Measurements from ENCODE around the gene KLHL35. TPM values are rescaled to one million over a fixed set of nuclear protein-coding genes. Genes with fewer than 3 reads are reported as not detected.

Gene KLHL35
- total RNA-seq, 1 experiment from 2014 or later = 0.83 TPM

DNA sequence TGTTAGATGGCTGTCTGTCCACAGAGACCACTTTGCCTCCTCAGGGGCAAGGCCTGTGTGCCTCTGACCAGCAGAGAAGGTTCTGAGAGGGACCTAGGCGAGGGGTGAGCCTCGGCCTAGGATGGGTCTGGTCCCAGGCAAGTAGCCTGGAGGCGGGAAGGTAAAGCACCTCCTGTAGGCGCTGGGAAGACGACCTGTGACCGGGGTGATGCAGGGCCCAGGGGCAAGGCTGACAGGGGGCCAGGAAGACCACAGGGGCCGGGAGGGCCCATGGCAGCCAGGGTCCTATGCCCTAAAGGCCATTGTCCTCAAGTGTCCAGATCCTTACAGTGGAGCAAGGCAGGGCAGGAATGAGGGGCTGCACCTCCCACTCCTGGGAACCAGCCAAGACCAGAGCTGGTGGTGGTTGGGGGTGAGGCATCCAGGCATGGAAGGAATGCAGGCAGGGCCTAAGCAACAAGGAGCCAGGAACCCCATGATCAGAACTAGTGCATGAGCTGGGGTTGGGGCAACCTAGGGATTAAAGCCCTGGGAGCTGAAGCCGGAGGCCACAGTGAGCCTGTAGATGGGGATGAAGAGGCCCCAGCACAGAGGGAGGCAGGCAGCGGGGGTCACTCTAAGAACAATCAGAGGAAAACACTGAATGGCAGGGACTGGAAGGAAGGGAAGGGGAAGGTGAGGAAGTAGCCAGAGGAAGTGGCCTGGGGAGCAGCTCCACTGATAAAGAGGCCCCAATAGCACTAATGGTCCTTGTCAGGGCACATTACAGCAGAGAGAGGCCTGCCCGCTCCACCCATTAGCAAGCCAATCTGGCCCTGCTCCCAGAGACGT lies 32.9 kb upstream of the KLHL35 start:
- Histone ChIP-seq H2BK15ac (ENCODE audit: low read depth, low read length) (no peak overlapping the region), H3K27ac (ENCODE audit: insufficient read length, low read depth, low read length) (no peak overlapping the region), H3K79me2 (ENCODE audit: insufficient read depth, low read length) (no peaks in the 10 kb centered on the region), H4K5ac (ENCODE audit: insufficient read length, low read depth, low read length) (no peak overlapping the region), H3K18ac (ENCODE audit: insufficient read length, low read depth, low read length) (no peak overlapping the region), H3K23ac (ENCODE audit: insufficient read length, low read depth, low read length) (no peak overlapping the region), H2BK20ac (ENCODE audit: low read depth, low read length, poor library complexity, severe bottlenecking) (no peak overlapping the region), H2BK5ac (ENCODE audit: insufficient read length, low read length) (no peak overlapping the region), H2BK12ac (ENCODE audit: insufficient read length, low read depth, low read length) (no peak overlapping the region), H3K9ac (ENCODE audit: extremely low read depth, insufficient read length, low read length) (no peak overlapping the region), H4K91ac (ENCODE audit: insufficient read length, low read depth, low read length) (no peak overlapping the region), H2BK120ac (ENCODE audit: low read depth, low read length, poor library complexity, severe bottlenecking) (no peak overlapping the region), H3T11ph (ENCODE audit: low read length) (no peak overlapping the region), H3K79me1 (ENCODE audit: insufficient read depth, low read depth, low read length, poor library complexity, severe bottlenecking) (no peaks in the 10 kb centered on the region), H3K4me1 (ENCODE audit: insufficient read depth, low read length) (no peaks in the 10 kb centered on the region; the same call in 1 of the 2 replicates), H4K8ac (replicated peaks; ENCODE audit: insufficient read length, low read depth, low read length) (no peak overlapping the region), H3K27me3 (ENCODE audit: insufficient read depth, low read length) (no peaks in the 10 kb centered on the region), H3K14ac (ENCODE audit: insufficient read depth, low read length) (no peak overlapping the region), H3K4me2 (ENCODE audit: insufficient read depth, insufficient read length, low read length) (no peak overlapping the region), H4K20me1 (ENCODE audit: control insufficient read depth, insufficient read depth, insufficient read length) (no peaks in the 10 kb centered on the region), H2AK5ac (ENCODE audit: insufficient read length, low read length) (no peak overlapping the region), H3K23me2 (ENCODE audit: insufficient read length, low read depth, low read length, poor library complexity, severe bottlenecking) (no peaks in the 10 kb centered on the region), H3K56ac (ENCODE audit: insufficient read length, low read depth, low read length) (no peak overlapping the region), H2AFZ (ENCODE audit: low read length) (no peak overlapping the region), H3K4ac (ENCODE audit: low read depth, low read length) (no peak overlapping the region), H3K9me3 (ENCODE audit: control insufficient read depth, low read depth, low read length) (no peaks in the 10 kb centered on the region)
- peaks cover 52 to 57% of the 10 kb centered on the region in 2 experiments for H3K4me1 Mint-ChIP-seq
- peak overlapping the region in 2 of 3 experiments; percentile 86 to 87; a peak in 5 of 7 replicates for H3K27ac Mint-ChIP-seq
- no peak overlapping the region for H3K4me3 Mint-ChIP-seq
- no peaks in the 10 kb centered on the region for H3K9me3 Mint-ChIP-seq
- WGBS (ENCODE audit: extremely low coverage, insufficient read length, low lambda C conversion rate) = no CpG with 5 or more reads among the region's 11 CpGs
- no peak for DNase-seq
- TF ChIP-seq, protein P1, sequence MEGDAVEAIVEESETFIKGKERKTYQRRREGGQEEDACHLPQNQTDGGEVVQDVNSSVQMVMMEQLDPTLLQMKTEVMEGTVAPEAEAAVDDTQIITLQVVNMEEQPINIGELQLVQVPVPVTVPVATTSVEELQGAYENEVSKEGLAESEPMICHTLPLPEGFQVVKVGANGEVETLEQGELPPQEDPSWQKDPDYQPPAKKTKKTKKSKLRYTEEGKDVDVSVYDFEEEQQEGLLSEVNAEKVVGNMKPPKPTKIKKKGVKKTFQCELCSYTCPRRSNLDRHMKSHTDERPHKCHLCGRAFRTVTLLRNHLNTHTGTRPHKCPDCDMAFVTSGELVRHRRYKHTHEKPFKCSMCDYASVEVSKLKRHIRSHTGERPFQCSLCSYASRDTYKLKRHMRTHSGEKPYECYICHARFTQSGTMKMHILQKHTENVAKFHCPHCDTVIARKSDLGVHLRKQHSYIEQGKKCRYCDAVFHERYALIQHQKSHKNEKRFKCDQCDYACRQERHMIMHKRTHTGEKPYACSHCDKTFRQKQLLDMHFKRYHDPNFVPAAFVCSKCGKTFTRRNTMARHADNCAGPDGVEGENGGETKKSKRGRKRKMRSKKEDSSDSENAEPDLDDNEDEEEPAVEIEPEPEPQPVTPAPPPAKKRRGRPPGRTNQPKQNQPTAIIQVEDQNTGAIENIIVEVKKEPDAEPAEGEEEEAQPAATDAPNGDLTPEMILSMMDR (conservative IDR thresholded peaks at IDR 0.05) = no peak
- no peaks in the 10 kb centered on the region for H3K27me3 Mint-ChIP-seq (ENCODE audit: low read depth)
- H3K36me3 Mint-ChIP-seq (ENCODE audit: insufficient read depth in 1 of 3, low read depth in 3 of 3) = no peaks in the 10 kb centered on the region
